WTC11 (cell line): ENCODE data around the gene NBL1.

Source experiments
- CTCF ChIP-seq: fragments of 200-600 bp; IDR thresholded peaks from 2 replicates; pipeline ENCODE4 v1.8.0; 2022; ENCODE audit warnings: antibody characterized with exemption
- ELF4 ChIP-seq: sonication (generic); formaldehyde crosslinking; IDR thresholded peaks from 2 replicates; pipeline ENCODE4 v1.8.1; 2022; ENCODE audit warnings: low read depth, mild to moderate bottlenecking, moderate library complexity, missing genetic modification reagents
- EMX1 ChIP-seq: fragments of 250-450 bp; sonication (Bioruptor Pico); IDR thresholded peaks from 2 replicates; pipeline ENCODE4 v1.8.0; 2021; ENCODE audit warnings: mild to moderate bottlenecking
- ETV6 ChIP-seq: sonication (generic); formaldehyde crosslinking; IDR thresholded peaks from 2 replicates; pipeline ENCODE4 v1.8.1; 2022; ENCODE audit warnings: mild to moderate bottlenecking, missing genetic modification reagents
- JUN ChIP-seq: sonication (generic); formaldehyde crosslinking; IDR thresholded peaks from 2 replicates; pipeline ENCODE4 v1.8.0; 2023; ENCODE audit warnings: mild to moderate bottlenecking, missing genetic modification reagents
- MLX ChIP-seq: sonication (generic); formaldehyde crosslinking; IDR thresholded peaks from 2 replicates; pipeline ENCODE4 v1.8.1; 2023; ENCODE audit warnings: mild to moderate bottlenecking, missing genetic modification reagents, moderate library complexity
- RELA ChIP-seq: sonication (generic); formaldehyde crosslinking; IDR thresholded peaks from 2 replicates; pipeline ENCODE4 v1.8.1; 2022; ENCODE audit warnings: missing genetic modification reagents, mild to moderate bottlenecking, borderline replicate concordance
- SOX15 ChIP-seq: fragments of 250-450 bp; sonication (Bioruptor Pico); IDR thresholded peaks from 2 replicates; pipeline ENCODE4 v1.9.0; 2021; ENCODE audit warnings: mild to moderate bottlenecking
- SP1 ChIP-seq: sonication (generic); formaldehyde crosslinking; conservative IDR thresholded peaks from 2 replicates; pipeline ENCODE4 v1.8.1; 2022; ENCODE audit warnings: missing genetic modification reagents
- USF1 ChIP-seq: sonication (generic); formaldehyde crosslinking; IDR thresholded peaks from 2 replicates; pipeline ENCODE4 v1.8.0; 2022; ENCODE audit warnings: mild to moderate bottlenecking, missing genetic modification reagents

GRCh38 chr1:19605967-19606366 lies 38.1 kb upstream of the NBL1 start:
- TF ChIP-seq CTCF: no peak
- TF ChIP-seq EMX1 (CRISPR knock-in tag): no peak
- no peak for TF ChIP-seq MLX (CRISPR knock-in tag)
- no peak for TF ChIP-seq ETV6 (CRISPR knock-in tag)
- no peak for TF ChIP-seq USF1 (CRISPR knock-in tag)
- TF ChIP-seq SOX15: no peak
- TF ChIP-seq RELA: no peak
- no peak for TF ChIP-seq JUN (CRISPR knock-in tag)
- no peak for TF ChIP-seq ELF4 (CRISPR knock-in tag)
- no peak for TF ChIP-seq SP1
